ENCODE measurements around the gene PRKG1. TPM values are rescaled to one million over a fixed set of nuclear protein-coding genes. Genes with fewer than 3 reads are reported as not detected.
A peak's percentile ranks its signal among the peaks of the same experiment; 100 is the strongest.

The PRKG1 gene
- total RNA-seq, 1 experiment from 2014 or later, result 0.21 TPM

GRCh38 chr10:51057925-51058324 lies 16.4 kb upstream of the PRKG1 start:
- Mint-ChIP-seq H3K27me3 (ENCODE audit: unreplicated experiment) (peaks cover 14% of the 10 kb centered on the region), H3K36me3 (ENCODE audit: insufficient read depth, unreplicated experiment) (no peaks in the 10 kb centered on the region), H3K4me1 (ENCODE audit: low read depth, unreplicated experiment) (no peaks in the 10 kb centered on the region), H3K9me3 (ENCODE audit: low read depth, unreplicated experiment) (peaks cover 2% of the 10 kb centered on the region), H3K4me3 (ENCODE audit: low read depth, unreplicated experiment) (no peak overlapping the region), H3K27ac (ENCODE audit: unreplicated experiment) (no peak overlapping the region)
- no peak for DNase-seq
- TF ChIP-seq CTCF (IDR thresholded peaks at IDR 0.05; ENCODE audit: unreplicated experiment), result no peak
- no TSS peak for BruUV-seq (replicated peaks)
- intact Hi-C loops (cut with micrococcal nuclease; ENCODE audit: unreplicated experiment), result no loop called here
- CTCF ChIA-PET, result no interaction called here

- BruUV-seq (replicated peaks), result no TSS peak
- intact Hi-C loops (cut with micrococcal nuclease; ENCODE audit: unreplicated experiment), result loop anchor here (1.0 to 5.0 kb wide), 4 partner anchors 359 to 1154 kb away; no protein-coding TSS in a partner anchor
- Mint-ChIP-seq H3K9me3 (ENCODE audit: low read depth, unreplicated experiment) (peaks cover 2% of the 10 kb centered on the region), H3K4me3 (ENCODE audit: low read depth, unreplicated experiment) (no peak overlapping the region), H3K36me3 (ENCODE audit: insufficient read depth, unreplicated experiment) (no peaks in the 10 kb centered on the region), H3K27ac (ENCODE audit: unreplicated experiment) (no peak overlapping the region), H3K4me1 (ENCODE audit: low read depth, unreplicated experiment) (no peaks in the 10 kb centered on the region), H3K27me3 (ENCODE audit: unreplicated experiment) (no peaks in the 10 kb centered on the region)
- CTCF ChIA-PET, result interaction anchor here (0.9 to 2.1 kb wide), 2 partner anchors 147 to 359 kb away, joined by 3 to 10 read pairs; no protein-coding TSS in a partner anchor
- no peak for TF ChIP-seq CTCF (IDR thresholded peaks at IDR 0.05; ENCODE audit: unreplicated experiment)
- DNase-seq, result no peak
Observed at GRCh38 chr10:51063166-51063565, 11.1 kb upstream of the PRKG1 start.

- Mint-ChIP-seq H3K4me1 (ENCODE audit: low read depth, unreplicated experiment) (no peaks in the 10 kb centered on the region), H3K27ac (ENCODE audit: unreplicated experiment) (no peak overlapping the region), H3K4me3 (ENCODE audit: low read depth, unreplicated experiment) (no peak overlapping the region), H3K9me3 (ENCODE audit: low read depth, unreplicated experiment) (no peaks in the 10 kb centered on the region), H3K36me3 (ENCODE audit: insufficient read depth, unreplicated experiment) (no peaks in the 10 kb centered on the region), H3K27me3 (ENCODE audit: unreplicated experiment) (no peaks in the 10 kb centered on the region)
- peak; percentile 44 for TF ChIP-seq CTCF (IDR thresholded peaks at IDR 0.05; ENCODE audit: unreplicated experiment)
- no TSS peak for BruUV-seq (replicated peaks)
- no peak for DNase-seq
- intact Hi-C loops (cut with micrococcal nuclease; ENCODE audit: unreplicated experiment), result loop anchor here (1.0 to 5.0 kb wide), 4 partner anchors 358 to 1153 kb away; no protein-coding TSS in a partner anchor
- CTCF ChIA-PET, result interaction anchor here (0.9 to 2.1 kb wide), 2 partner anchors 148 to 358 kb away, joined by 3 to 10 read pairs; no protein-coding TSS in a partner anchor
Observed at GRCh38 chr10:51063659-51064535, 10.4 kb upstream of the PRKG1 start.

- TF ChIP-seq CTCF (IDR thresholded peaks at IDR 0.05; ENCODE audit: unreplicated experiment), result no peak
- no TSS peak for BruUV-seq (replicated peaks)
- Mint-ChIP-seq H3K36me3 (ENCODE audit: insufficient read depth, unreplicated experiment) (no peaks in the 10 kb centered on the region), H3K27ac (ENCODE audit: unreplicated experiment) (no peak overlapping the region), H3K4me1 (ENCODE audit: low read depth, unreplicated experiment) (no peaks in the 10 kb centered on the region), H3K9me3 (ENCODE audit: low read depth, unreplicated experiment) (no peaks in the 10 kb centered on the region), H3K27me3 (ENCODE audit: unreplicated experiment) (no peaks in the 10 kb centered on the region), H3K4me3 (ENCODE audit: low read depth, unreplicated experiment) (no peak overlapping the region)
- intact Hi-C loops (cut with micrococcal nuclease; ENCODE audit: unreplicated experiment), result no loop called here
- CTCF ChIA-PET, result no interaction called here
- DNase-seq, result no peak
Observed at GRCh38 chr10:51066231-51066630, 8.1 kb upstream of the PRKG1 start.
